Measurements from ENCODE around the gene CLEC4M. TPM values are rescaled to one million over a fixed set of nuclear protein-coding genes. Genes with fewer than 3 reads are reported as not detected.

The CLEC4M gene
- total RNA-seq, 2 experiments from 2014 or later, result not detected

GRCh38 chr19:7818806-7819205, 55.8 kb downstream of the CLEC4M start:
- Histone ChIP-seq H3K9me2 (ENCODE audit: insufficient read depth, low read length) (no peaks in the 10 kb centered on the region), H3K4me3 (ENCODE audit: low read depth, low read length, poor library complexity, severe bottlenecking) (no peak overlapping the region), H4K20me1 (ENCODE audit: insufficient read depth, low read length) (no peaks in the 10 kb centered on the region), H3K79me2 (ENCODE audit: insufficient read depth, low read depth, low read length) (no peaks in the 10 kb centered on the region), H2AFZ (ENCODE audit: low read length) (no peak overlapping the region), H3K4me2 (ENCODE audit: low read length) (no peak overlapping the region), H3K9me3 (ENCODE audit: low read length) (0 out of 2 replicates have a peak, but pooled peaks cover 5% of the 10 kb centered on the region), H3K4me1 (ENCODE audit: insufficient read depth, low read length, poor library complexity, severe bottlenecking) (no peaks in the 10 kb centered on the region), H3K27ac (ENCODE audit: low read depth, low read length, poor library complexity, severe bottlenecking) (no peak overlapping the region), H3K36me3 (ENCODE audit: insufficient read depth, low read length) (no peaks in the 10 kb centered on the region)
- CTCF ChIA-PET (ENCODE audit: unreplicated experiment), result no interaction called here
- TF ChIP-seq EZH2phosphoT487 (IDR thresholded peaks at IDR 0.05; ENCODE audit: borderline replicate concordance, low read depth, low read length) (no peak), CTCF (conservative IDR thresholded peaks at IDR 0.05; ENCODE audit: low read length) (no peak)
- POLR2A ChIA-PET, result interaction anchor here (0.6 kb wide), 2 partner anchors 620 to 665 kb away, joined by 3 read pairs; no protein-coding TSS in a partner anchor
- no peak for DNase-seq (ENCODE audit: low spot score)
- BruUV-seq (replicated peaks), result no TSS peak
- intact Hi-C loops (cut with micrococcal nuclease; ENCODE audit: unreplicated experiment), result no loop called here

Other genes with a start within 250 kb of the CLEC4M start
- gene ZNF358, start 247.1 kb upstream of the CLEC4M start, total RNA-seq (2014; rRNA removed; shearing (Covaris generic)), result not detected in 2 replicates
- gene ZNF358, start 247.1 kb upstream of the CLEC4M start, total RNA-seq (2022), result not detected in 2 replicates
- gene MCOLN1, start 240.6 kb upstream of the CLEC4M start, total RNA-seq (2014; rRNA removed; shearing (Covaris generic)), result 2.4 and 7.8 TPM in 2 replicates
- 16.7 and 18.3 TPM in 2 replicates for gene MCOLN1, start 240.6 kb upstream of the CLEC4M start, total RNA-seq (2022)
- 50.6 and 54.3 TPM in 2 replicates for gene PNPLA6, start 227.5 kb upstream of the CLEC4M start, total RNA-seq (2014; rRNA removed; shearing (Covaris generic))
- gene PNPLA6, start 227.5 kb upstream of the CLEC4M start, total RNA-seq (2022), result 92.4 and 93.0 TPM in 2 replicates
- 1.1 and 1.6 TPM in 2 replicates for gene CAMSAP3, start 167.4 kb upstream of the CLEC4M start, total RNA-seq (2014; rRNA removed; shearing (Covaris generic))
- gene CAMSAP3, start 167.4 kb upstream of the CLEC4M start, total RNA-seq (2022), result 1.9 and 2.8 TPM in 2 replicates
- gene XAB2, start 133.7 kb upstream of the CLEC4M start, total RNA-seq (2014; rRNA removed; shearing (Covaris generic)), result 35.0 and 36.6 TPM in 2 replicates
- gene XAB2, start 133.7 kb upstream of the CLEC4M start, total RNA-seq (2022), result 39.7 and 39.9 TPM in 2 replicates
- gene PET100, start 133.4 kb upstream of the CLEC4M start, total RNA-seq (2014; rRNA removed; shearing (Covaris generic)), result 48.8 and 65.4 TPM in 2 replicates
- gene PET100, start 133.4 kb upstream of the CLEC4M start, total RNA-seq (2022), result 111 and 118 TPM in 2 replicates
- 0.82 TPM in 1 of 2 replicates, not detected in the other for gene PCP2, start 129.5 kb upstream of the CLEC4M start, total RNA-seq (2014; rRNA removed; shearing (Covaris generic))
- gene PCP2, start 129.5 kb upstream of the CLEC4M start, total RNA-seq (2022), result 2.0 and 2.1 TPM in 2 replicates
- 27.7 and 43.0 TPM in 2 replicates for gene STXBP2, start 126.1 kb upstream of the CLEC4M start, total RNA-seq (2014; rRNA removed; shearing (Covaris generic))
- gene STXBP2, start 126.1 kb upstream of the CLEC4M start, total RNA-seq (2022), result 121 and 138 TPM in 2 replicates
- gene RETN, start 94.2 kb upstream of the CLEC4M start, total RNA-seq (2014; rRNA removed; shearing (Covaris generic)), result not detected in 2 replicates
- gene RETN, start 94.2 kb upstream of the CLEC4M start, total RNA-seq (2022), result not detected in 2 replicates
- gene MCEMP1, start 86.2 kb upstream of the CLEC4M start, total RNA-seq (2014; rRNA removed; shearing (Covaris generic)), result 0.22 and 0.28 TPM in 2 replicates
- not detected in 2 replicates for gene MCEMP1, start 86.2 kb upstream of the CLEC4M start, total RNA-seq (2022)
- 78.4 and 91.5 TPM in 2 replicates for gene TRAPPC5, start 82.4 kb upstream of the CLEC4M start, total RNA-seq (2014; rRNA removed; shearing (Covaris generic))
- gene TRAPPC5, start 82.4 kb upstream of the CLEC4M start, total RNA-seq (2022), result 115 and 150 TPM in 2 replicates
- gene FCER2, start 61.1 kb upstream of the CLEC4M start, total RNA-seq (2014; rRNA removed; shearing (Covaris generic)), result 3.3 and 3.7 TPM in 2 replicates
- 3.9 and 4.6 TPM in 2 replicates for gene FCER2, start 61.1 kb upstream of the CLEC4M start, total RNA-seq (2022)
- not detected in 2 replicates for gene CLEC4G, start 31.1 kb upstream of the CLEC4M start, total RNA-seq (2014; rRNA removed; shearing (Covaris generic))
- gene CLEC4G, start 31.1 kb upstream of the CLEC4M start, total RNA-seq (2022), result not detected in 2 replicates
- gene CD209, start 15.7 kb upstream of the CLEC4M start, total RNA-seq (2014; rRNA removed; shearing (Covaris generic)), result not detected in 2 replicates
- not detected in 2 replicates for gene CD209, start 15.7 kb upstream of the CLEC4M start, total RNA-seq (2022)
- gene EVI5L, start 67.0 kb downstream of the CLEC4M start, total RNA-seq (2014; rRNA removed; shearing (Covaris generic)), result 2.7 and 7.4 TPM in 2 replicates
- gene EVI5L, start 67.0 kb downstream of the CLEC4M start, total RNA-seq (2022), result 5.5 and 5.9 TPM in 2 replicates
- gene PRR36, start 111.1 kb downstream of the CLEC4M start, total RNA-seq (2014; rRNA removed; shearing (Covaris generic)), result not detected in 2 replicates
- 0.17 TPM in 1 of 2 replicates, not detected in the other for gene PRR36, start 111.1 kb downstream of the CLEC4M start, total RNA-seq (2022)
- gene LRRC8E, start 125.3 kb downstream of the CLEC4M start, total RNA-seq (2014; rRNA removed; shearing (Covaris generic)), result 0.08 TPM in 1 of 2 replicates, not detected in the other
- not detected in 2 replicates for gene LRRC8E, start 125.3 kb downstream of the CLEC4M start, total RNA-seq (2022)
- 19.4 and 23.2 TPM in 2 replicates for gene MAP2K7, start 140.6 kb downstream of the CLEC4M start, total RNA-seq (2014; rRNA removed; shearing (Covaris generic))
- 44.5 and 48.1 TPM in 2 replicates for gene MAP2K7, start 140.6 kb downstream of the CLEC4M start, total RNA-seq (2022)
- 0.13 TPM in 1 of 2 replicates, not detected in the other for gene TGFBR3L, start 151.6 kb downstream of the CLEC4M start, total RNA-seq (2014; rRNA removed; shearing (Covaris generic))
- gene TGFBR3L, start 151.6 kb downstream of the CLEC4M start, total RNA-seq (2022), result 0.61 and 0.74 TPM in 2 replicates
- 4.9 and 21.6 TPM in 2 replicates for gene SNAPC2, start 157.1 kb downstream of the CLEC4M start, total RNA-seq (2014; rRNA removed; shearing (Covaris generic))
- gene SNAPC2, start 157.1 kb downstream of the CLEC4M start, total RNA-seq (2022), result 6.2 and 8.2 TPM in 2 replicates
- 0.13 TPM in 1 of 2 replicates, not detected in the other for gene CTXN1, start 162.9 kb downstream of the CLEC4M start, total RNA-seq (2014; rRNA removed; shearing (Covaris generic))
- gene CTXN1, start 162.9 kb downstream of the CLEC4M start, total RNA-seq (2022), result 0.98 and 1.0 TPM in 2 replicates
- gene TIMM44, start 180.4 kb downstream of the CLEC4M start, total RNA-seq (2014; rRNA removed; shearing (Covaris generic)), result 86.0 and 89.0 TPM in 2 replicates
- gene TIMM44, start 180.4 kb downstream of the CLEC4M start, total RNA-seq (2022), result 97.6 and 116 TPM in 2 replicates
- 43.5 and 65.4 TPM in 2 replicates for gene ELAVL1, start 242.4 kb downstream of the CLEC4M start, total RNA-seq (2014; rRNA removed; shearing (Covaris generic))
- 162 and 168 TPM in 2 replicates for gene ELAVL1, start 242.4 kb downstream of the CLEC4M start, total RNA-seq (2022)

All from OCI-LY7 (cell line).